GM20000 (cell line): ENCODE results near the gene ARSG.
"Not testable (repeated sequence)": the region's sequence is repeated elsewhere in the genome, so short reads cannot be mapped to it uniquely, and the experiment has no call there.

Source experiments
- DNase-seq: peaks from one replicate; pipeline ENCODE4 v3.0.0; 2012; ENCODE audit warnings: low spot score
- CTCF ChIP-seq: IDR thresholded peaks from 2 replicates; pipeline ENCODE4 v1.5.1; 2012; ENCODE audit warnings: mild to moderate bottlenecking, control low read depth; ENCODE audit errors: extremely low read depth, missing control alignments

Gene ARSG

GRCh38 chr17:68357886-68358285, 66.6 kb downstream of the ARSG start:
- no peak for TF ChIP-seq CTCF

GRCh38 chr17:68359791-68360535, 68.7 kb downstream of the ARSG start:
- TF ChIP-seq CTCF, result no peak
- no peak for DNase-seq

More at GRCh38 chr17:68357886-68358285, 66.6 kb downstream of the ARSG start:
- no peak for DNase-seq

- no peak for DNase-seq
- no peak for TF ChIP-seq CTCF
Observed at GRCh38 chr17:68365469-68365868, 74.2 kb downstream of the ARSG start.

- no peak for DNase-seq
Observed at GRCh38 chr17:68368387-68368786, 77.1 kb downstream of the ARSG start.

GRCh38 chr17:68375566-68375965, 84.3 kb downstream of the ARSG start:
- no peak for DNase-seq
- TF ChIP-seq CTCF, result no peak

More at GRCh38 chr17:68368387-68368786, 77.1 kb downstream of the ARSG start:
- no peak for TF ChIP-seq CTCF

GRCh38 chr17:68376178-68376577, 84.9 kb downstream of the ARSG start:
- DNase-seq, result not testable (repeated sequence)

- no peak for TF ChIP-seq CTCF
- no peak for DNase-seq
Observed at GRCh38 chr17:68377771-68378267, 86.5 kb downstream of the ARSG start.
